Measurements from ENCODE around the gene DEPP1. TPM values are rescaled to one million over a fixed set of nuclear protein-coding genes. Genes with fewer than 3 reads are reported as not detected.

Gene DEPP1
- total and polyA plus RNA-seq, 2 experiments from 2014 or later = 0.37 to 1.3 TPM

- H2AFZ ChIP-seq = no peak overlapping the region
- H3K4me1 ChIP-seq (ENCODE audit: insufficient read depth) = peaks cover 11% of the 10 kb centered on the region; the same call in 1 of the 2 replicates
- no peaks in the 10 kb centered on the region for H3K9me2 ChIP-seq (ENCODE audit: insufficient read depth)
- no peak for TF ChIP-seq EZH2 (IDR thresholded peaks at IDR 0.05; ENCODE audit: low read depth, unreplicated experiment)
- H3F3A ChIP-seq (replicated peaks; ENCODE audit: low read depth) = no peaks in the 10 kb centered on the region
- no peaks in the 10 kb centered on the region for H3K36me3 ChIP-seq (ENCODE audit: insufficient read depth)
- Mint-ChIP-seq H3K4me3 (no peak overlapping the region), H3K9me3 (peaks cover 18% of the 10 kb centered on the region), H3K27ac (no peak overlapping the region), H3K4me1 (peaks cover 23% of the 10 kb centered on the region), H3K36me3 (ENCODE audit: low read depth) (peaks cover 34% of the 10 kb centered on the region), H3K27me3 (ENCODE audit: insufficient read depth, low read depth, poor library complexity) (peaks cover 12% of the 10 kb centered on the region)
- H3K27me3 ChIP-seq (ENCODE audit: insufficient read depth) = no peaks in the 10 kb centered on the region
- H3K4me2 ChIP-seq = no peak overlapping the region
- no peak overlapping the region for H3K27ac ChIP-seq (ENCODE audit: low read depth)
- no peak for ATAC-seq
- H3K79me2 ChIP-seq (replicated peaks; ENCODE audit: insufficient read depth) = peaks cover 37% of the 10 kb centered on the region
- H3K4me3 ChIP-seq = no peak overlapping the region
- no peak for DNase-seq (ENCODE audit: low spot score)
- peaks cover 4% of the 10 kb centered on the region for H4K20me1 ChIP-seq (replicated peaks; ENCODE audit: insufficient read depth)
These were observed 24.9 kb upstream of the DEPP1 start for GRCh38 chr10:45003432-45004000.

- Histone ChIP-seq H3K27me3 (ENCODE audit: insufficient read depth) (no peaks in the 10 kb centered on the region), H3K4me3 (peak overlapping the region; percentile 83), H3K27ac (ENCODE audit: low read depth) (no peak overlapping the region), H4K20me1 (replicated peaks; ENCODE audit: insufficient read depth) (peaks cover 4% of the 10 kb centered on the region), H3K36me3 (ENCODE audit: insufficient read depth) (no peaks in the 10 kb centered on the region), H3K79me2 (replicated peaks; ENCODE audit: insufficient read depth) (peaks cover 37% of the 10 kb centered on the region), H3K4me1 (ENCODE audit: insufficient read depth) (peaks cover 17% of the 10 kb centered on the region), H3K9me2 (ENCODE audit: insufficient read depth) (no peaks in the 10 kb centered on the region), H2AFZ (peak overlapping the region; percentile 60; the same call in 1 of the 2 replicates), H3K4me2 (peak overlapping the region; percentile 93), H3F3A (replicated peaks; ENCODE audit: low read depth) (no peaks in the 10 kb centered on the region)
- H3K27ac Mint-ChIP-seq = no peak overlapping the region
- TF ChIP-seq STAT1 (IDR thresholded peaks at IDR 0.05; ENCODE audit: unreplicated experiment) = no peak
- TF ChIP-seq CTCF (conservative IDR thresholded peaks at IDR 0.05; ENCODE audit: low read depth in 2 of 2) = 0 out of 4 replicates have a peak, but pooled peaks of 1 of the 2 experiments have one; percentile 12
- peaks cover 34% of the 10 kb centered on the region for H3K36me3 Mint-ChIP-seq (ENCODE audit: low read depth)
- H3K27me3 Mint-ChIP-seq (ENCODE audit: insufficient read depth, low read depth, poor library complexity) = peaks cover 12% of the 10 kb centered on the region
- H3K9me3 Mint-ChIP-seq = peaks cover 18% of the 10 kb centered on the region
- H3K4me3 Mint-ChIP-seq = peak overlapping the region; percentile 82
- DNase-seq (ENCODE audit: low spot score) (peak; percentile 48), ATAC-seq (peak; percentile 58)
- peaks cover 31% of the 10 kb centered on the region for H3K4me1 Mint-ChIP-seq
These were observed 23.0 kb upstream of the DEPP1 start for GRCh38 chr10:45001381-45002148.

- peaks cover 17% of the 10 kb centered on the region for H3K4me1 ChIP-seq (ENCODE audit: insufficient read depth)
- H3K4me2 ChIP-seq = peak within 1 kb of the TSS; percentile 93
- peak within 1 kb of the TSS; percentile 83 for H3K4me3 ChIP-seq
- peaks cover 12% of the 10 kb centered on the region for H3K27me3 Mint-ChIP-seq (ENCODE audit: insufficient read depth, low read depth, poor library complexity)
- peak within 1 kb of the TSS; percentile 90 for H3K27ac Mint-ChIP-seq
- H4K20me1 ChIP-seq (replicated peaks; ENCODE audit: insufficient read depth) = peaks cover 4% of the 10 kb centered on the region
- DNase-seq (ENCODE audit: low spot score) (peak; percentile 77), ATAC-seq (peak; percentile 90)
- peaks cover 31% of the 10 kb centered on the region for H3K4me1 Mint-ChIP-seq
- no peaks in the 10 kb centered on the region for H3F3A ChIP-seq (replicated peaks; ENCODE audit: low read depth)
- H3K9me3 Mint-ChIP-seq = peaks cover 18% of the 10 kb centered on the region
- H3K9me2 ChIP-seq (ENCODE audit: insufficient read depth) = no peaks in the 10 kb centered on the region
- H3K27ac ChIP-seq (ENCODE audit: low read depth) = peak within 1 kb of the TSS; percentile 56; the same call in 1 of the 2 replicates
- peak within 1 kb of the TSS; percentile 99 for H2AFZ ChIP-seq
- no peaks in the 10 kb centered on the region for H3K27me3 ChIP-seq (ENCODE audit: insufficient read depth)
- no peaks in the 10 kb centered on the region for H3K36me3 ChIP-seq (ENCODE audit: insufficient read depth)
- peak within 1 kb of the TSS; percentile 82 for H3K4me3 Mint-ChIP-seq
- peaks cover 37% of the 10 kb centered on the region for H3K79me2 ChIP-seq (replicated peaks; ENCODE audit: insufficient read depth)
- peaks cover 34% of the 10 kb centered on the region for H3K36me3 Mint-ChIP-seq (ENCODE audit: low read depth)
- TF ChIP-seq ETS1 (IDR thresholded peaks at IDR 0.05) (0 out of 2 replicates have a peak, but pooled peaks have one; percentile 15), CTCF (conservative IDR thresholded peaks at IDR 0.05; ENCODE audit: low read depth in 2 of 2) (no peak), POLR2AphosphoS5 (IDR thresholded peaks at IDR 0.05; ENCODE audit: low read depth) (peak; percentile 73), JUNB (IDR thresholded peaks at IDR 0.05; ENCODE audit: unreplicated experiment) (no peak), STAT1 (IDR thresholded peaks at IDR 0.05; ENCODE audit: unreplicated experiment) (no peak), CREB1 (CRISPR knock-in tag; IDR thresholded peaks at IDR 0.05; ENCODE audit: low read depth) (0 out of 2 replicates have a peak, but pooled peaks have one; percentile 28), EZH2 (IDR thresholded peaks at IDR 0.05; ENCODE audit: low read depth, unreplicated experiment) (no peak), ZNF114 (CRISPR knock-in tag; IDR thresholded peaks at IDR 0.05) (no peak), ZNF331 (CRISPR knock-in tag; IDR thresholded peaks at IDR 0.05; ENCODE audit: low read depth) (no peak), EZH2phosphoT487 (IDR thresholded peaks at IDR 0.05; ENCODE audit: unreplicated experiment) (no peak)
These were observed 22.3 kb upstream of the DEPP1 start, which contains the start of gene ZNF22 for GRCh38 chr10:45000752-45001380. Gene ZNF22, plus strand, starts transcription at chr10:45000923. Its CDS starts 2,446 bp downstream, at chr10:45003369.
